Left kidney (tissue), 8 donors: ENCODE results near the gene WNK3. TPM values are rescaled to one million over a fixed set of nuclear protein-coding genes. Genes with fewer than 3 reads are reported as not detected.
"Not testable (repeated sequence)": the region's sequence is repeated elsewhere in the genome, so short reads cannot be mapped to it uniquely, and the experiment has no call there.

ENCODE experiments used
- DNase-seq: peaks from one replicate; pipeline ENCODE4 v3.0.0-alpha.2; 2013
- long read RNA-seq, 8 donors: transcript quantifications; one replicate each; lab custom pipeline, GENCODE V29; 2026
- polyA plus RNA-seq: library from polyadenylated mRNA; unstranded; fragments of 120-200 nt; gene quantifications from one replicate; pipeline ENCODE4 v1.2.1, GENCODE V29; 2013; ENCODE audit not compliant: insufficient read length

Gene WNK3
- 6.9 TPM for polyA plus RNA-seq
- long read RNA-seq, donor 1, partial matches to known transcripts: 33 of 33 reads
- long read RNA-seq, donor 1, other reads (novel, unspliced or antisense): 0 of 33 reads
- long read RNA-seq, donor 2: 0 reads
- long read RNA-seq, donor 3, partial matches to known transcripts: 15 of 15 reads
- long read RNA-seq, donor 3, other reads (novel, unspliced or antisense): 0 of 15 reads
- long read RNA-seq, donor 4: 0 reads
- long read RNA-seq, donor 5: 0 reads
- long read RNA-seq, donor 6: 0 reads
- long read RNA-seq, donor 7: 0 reads
- long read RNA-seq, donor 8: 0 reads

DNA sequence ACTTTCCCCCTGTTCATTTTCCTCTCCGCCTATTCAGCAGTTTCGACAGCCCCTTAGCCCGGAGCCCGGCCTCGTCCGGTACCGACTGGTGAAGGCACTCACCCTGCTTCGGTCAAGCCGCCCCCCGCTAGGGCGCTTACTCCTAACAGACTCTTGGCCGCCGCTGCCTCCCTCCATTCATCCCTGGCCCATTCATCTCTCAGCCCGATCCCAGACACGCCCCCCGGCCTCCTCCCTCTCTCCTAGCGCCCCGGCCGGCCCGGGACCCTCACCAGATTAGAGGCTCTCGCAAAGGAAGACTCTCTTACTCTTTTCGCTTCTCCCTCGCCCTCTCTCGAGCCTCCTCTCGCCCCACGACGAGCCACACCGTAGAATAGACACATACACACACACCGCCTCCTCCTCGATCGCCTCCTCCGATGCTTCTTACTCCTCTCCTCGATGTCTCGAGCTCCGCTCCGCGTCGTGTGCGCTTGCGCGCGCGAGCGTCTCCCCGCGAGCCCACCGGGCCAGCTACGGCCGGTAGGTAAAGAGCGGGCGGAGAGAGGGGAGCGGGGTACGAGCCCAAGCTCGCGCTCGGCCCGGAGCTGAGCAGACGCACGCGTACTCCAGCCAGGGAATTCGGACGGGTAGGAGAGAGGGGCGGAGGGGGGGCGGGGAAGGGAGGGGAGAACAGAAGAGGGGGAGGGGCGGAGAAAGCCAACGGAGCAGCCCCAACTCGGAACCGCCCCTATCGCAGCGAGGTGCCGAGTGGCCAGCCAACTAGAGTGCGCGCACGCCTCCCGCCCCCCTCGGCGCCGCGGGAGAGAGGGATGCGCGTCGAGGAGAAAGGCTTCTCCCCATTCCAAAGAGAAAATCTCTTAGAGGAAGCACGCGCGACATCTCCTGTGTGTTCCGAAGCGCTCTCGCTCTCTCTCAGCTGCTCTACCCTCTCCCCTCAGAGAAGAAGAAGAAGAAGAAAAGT is at the start of gene WNK3:
Gene WNK3 (minus strand): TSS at position 633 of the 964 bp plus-strand sequence.
- DNase-seq: peak; percentile 85

DNA sequence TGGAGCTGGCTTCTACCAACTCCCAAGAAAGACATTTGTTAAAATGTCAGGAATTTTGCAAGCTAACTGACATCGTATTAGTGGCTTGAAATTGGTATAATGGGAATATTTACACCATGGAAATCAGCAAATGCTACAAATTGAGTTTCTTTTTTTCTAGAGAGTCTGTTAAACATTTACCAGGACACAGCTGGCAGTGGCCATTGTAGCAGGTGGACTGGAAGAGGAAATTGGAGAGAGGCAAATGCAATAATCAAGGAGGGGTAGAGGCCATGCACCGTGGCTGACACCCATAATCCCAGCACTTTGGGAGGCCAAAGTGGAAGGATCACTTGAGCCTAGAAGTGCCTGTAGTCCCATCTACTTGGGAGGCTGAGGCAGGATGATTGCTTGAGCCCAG is 49.4 kb upstream of the WNK3 start:
- no peak for DNase-seq

DNA sequence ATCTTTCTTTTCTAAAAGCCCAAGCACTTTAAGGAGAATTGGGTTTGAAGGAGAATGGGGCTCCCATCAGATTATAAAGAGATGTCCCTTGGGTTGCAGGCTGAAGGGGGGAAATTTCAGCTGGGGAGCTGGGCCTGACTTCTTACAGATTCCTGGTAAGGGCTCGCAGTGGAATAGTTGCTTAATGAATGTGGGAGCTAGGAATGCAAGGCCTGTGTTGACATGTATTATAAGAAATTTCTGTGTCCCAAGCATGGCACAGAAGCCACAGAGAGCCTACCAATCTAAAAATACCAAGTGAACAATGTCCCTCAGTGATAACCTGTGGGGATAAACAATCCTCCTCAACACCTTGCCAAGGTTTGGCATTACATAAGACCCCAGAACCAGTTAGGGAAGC is 39.3 kb upstream of the WNK3 start:
- no peak for DNase-seq

DNA sequence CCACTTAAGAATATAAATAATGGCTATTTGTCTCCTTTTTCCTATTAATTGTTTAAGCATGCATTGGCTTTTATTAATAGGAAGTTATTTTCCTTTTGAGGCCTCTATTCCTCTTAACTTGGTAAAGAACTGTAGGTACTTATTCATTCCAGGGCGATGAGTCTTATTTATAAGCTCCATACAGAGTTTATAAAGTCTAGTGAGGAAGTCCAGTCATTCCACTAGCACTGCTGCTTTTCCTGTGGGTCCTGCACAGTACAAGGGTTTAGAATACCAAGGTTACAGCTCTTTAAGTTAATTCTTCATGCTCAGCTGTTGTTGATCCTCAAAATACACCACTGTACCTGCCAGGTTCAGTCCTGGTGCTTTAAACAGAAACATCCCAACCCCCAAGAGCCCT is 28.5 kb upstream of the WNK3 start:
- no peak for DNase-seq

DNA sequence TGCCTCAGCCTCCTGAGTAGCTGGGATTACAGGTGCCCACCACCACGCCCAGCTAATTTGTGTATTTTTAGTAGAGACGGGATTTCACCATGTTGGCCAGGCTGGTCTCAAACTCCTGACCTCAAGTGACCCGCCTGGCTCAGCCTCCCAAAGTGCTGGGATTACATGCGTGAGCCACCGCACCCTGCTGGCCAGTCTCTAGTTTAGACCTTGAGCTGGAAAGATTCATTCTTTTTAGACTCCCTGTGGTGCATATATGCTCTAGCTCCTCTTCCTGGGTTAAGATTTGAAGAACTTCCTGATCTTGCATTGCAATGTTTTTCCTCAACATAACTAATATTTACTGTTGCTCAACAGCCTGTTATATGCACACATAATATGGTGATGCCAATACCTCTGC is 26.8 kb upstream of the WNK3 start:
- DNase-seq: not testable (repeated sequence)

DNA sequence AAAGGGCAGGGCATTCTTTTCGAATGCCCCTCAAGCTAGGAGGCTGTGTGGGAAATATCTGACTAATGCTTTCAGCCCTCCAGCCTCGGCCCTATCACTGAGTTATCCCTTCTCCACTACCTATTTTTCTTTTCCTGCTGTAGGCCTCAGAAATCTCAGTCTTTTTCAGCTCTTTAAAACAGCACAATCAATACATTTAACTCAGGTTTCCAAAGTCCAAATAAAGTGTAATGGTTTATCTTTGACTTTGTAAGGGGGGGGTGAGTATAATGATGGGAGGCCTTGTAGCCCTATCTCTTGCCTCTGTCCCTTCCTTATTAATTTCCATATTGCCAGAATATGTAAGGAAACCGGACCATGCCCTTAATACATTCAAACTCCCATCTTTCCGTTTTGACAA is 1.6 kb upstream of the WNK3 start:
- no peak for DNase-seq

DNA sequence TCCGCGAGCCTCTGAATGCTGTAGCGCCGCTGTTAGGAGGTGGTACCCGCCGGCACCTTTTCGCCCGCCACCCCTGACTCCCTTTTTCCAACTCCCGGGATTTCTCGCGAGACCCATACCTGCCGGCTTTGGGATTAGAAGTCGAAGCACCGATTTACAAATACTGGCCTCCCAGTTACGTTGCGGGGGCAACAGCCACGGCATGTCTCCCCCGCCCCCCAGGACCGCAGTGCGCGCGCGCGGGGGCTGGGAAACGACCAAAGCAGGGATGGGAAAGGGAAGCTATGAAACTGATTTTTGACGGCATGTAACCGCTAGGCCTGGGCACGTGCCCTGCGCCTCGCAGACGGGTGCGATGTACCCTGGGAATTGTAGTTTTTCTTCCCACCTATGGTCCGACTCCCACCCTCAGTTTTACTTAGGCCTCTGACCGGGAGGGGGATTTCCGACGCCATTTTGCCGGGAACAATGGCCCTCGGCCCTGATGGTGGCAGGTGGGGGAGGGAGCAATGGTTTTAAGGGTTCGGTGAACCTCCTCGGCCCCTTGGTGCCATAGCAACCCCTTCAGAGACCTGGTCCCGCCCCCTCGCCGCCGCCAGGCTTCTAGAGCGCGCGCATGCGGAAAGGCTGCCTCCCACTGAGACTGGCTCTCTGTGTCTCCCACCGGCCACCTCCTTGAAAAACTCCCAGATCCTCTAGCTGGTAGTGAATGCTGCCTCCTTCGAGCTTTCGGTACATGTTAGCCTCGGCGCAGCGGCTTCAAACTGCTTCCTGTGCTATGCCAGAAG is 772 bp upstream of the WNK3 start:
- peak; percentile 83 for DNase-seq

DNA sequence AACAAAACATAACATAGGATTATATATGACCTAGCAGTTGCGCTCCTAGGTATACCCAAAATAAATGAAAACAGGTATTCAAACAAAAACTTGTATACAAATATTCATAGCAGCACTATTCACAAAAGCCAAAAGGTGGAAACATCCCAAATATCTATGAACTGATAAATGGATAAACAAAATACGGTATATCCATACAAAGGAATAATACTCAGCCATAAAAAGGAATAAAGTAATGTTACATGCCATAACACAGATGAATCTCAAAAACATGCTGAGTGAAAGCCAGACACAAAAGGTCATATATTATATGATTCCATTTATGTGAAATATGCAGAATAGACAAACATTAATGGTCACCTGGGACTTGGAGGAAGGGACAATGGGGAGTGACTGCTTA is 5.2 kb downstream of the WNK3 start:
- no peak for DNase-seq

DNA sequence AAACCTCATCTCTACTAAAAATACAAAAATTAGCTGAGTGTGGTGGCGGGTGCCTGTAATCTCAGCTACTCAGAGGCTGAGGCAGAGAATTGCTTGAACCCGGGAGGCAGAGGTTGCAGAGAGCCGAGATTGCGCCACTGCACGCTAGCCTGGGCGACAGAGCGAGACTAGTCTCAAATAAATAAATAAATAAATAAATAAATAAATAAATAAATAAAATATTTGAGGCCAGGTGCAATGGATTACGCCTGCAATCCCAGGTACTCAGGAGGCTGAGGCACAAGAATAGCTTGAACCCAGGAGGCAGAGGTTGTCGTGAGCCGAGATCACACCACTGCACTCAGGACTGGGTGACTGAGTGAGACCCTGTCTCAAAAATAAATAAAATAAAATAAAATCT is 20.5 kb downstream of the WNK3 start:
- DNase-seq: not testable (repeated sequence)

DNA sequence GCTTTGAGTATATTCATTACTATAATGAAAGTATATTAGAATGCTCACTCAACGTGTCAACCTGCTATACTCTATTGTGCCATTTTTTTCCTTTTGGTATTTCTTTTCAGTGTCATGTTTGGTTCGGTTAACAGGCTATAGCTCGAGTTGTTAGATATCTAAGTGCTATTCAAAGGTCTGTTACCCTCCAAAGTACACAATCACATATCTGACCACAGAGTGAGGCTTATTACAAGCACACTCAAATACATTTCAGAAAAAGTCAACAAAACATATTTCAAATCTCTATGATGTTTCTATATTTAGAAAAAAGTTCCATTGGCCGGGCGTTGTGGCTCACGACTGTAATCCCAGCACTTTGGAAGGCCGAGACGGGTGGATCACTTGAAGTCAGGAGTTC is 32.8 kb downstream of the WNK3 start:
- DNase-seq: no peak

DNA sequence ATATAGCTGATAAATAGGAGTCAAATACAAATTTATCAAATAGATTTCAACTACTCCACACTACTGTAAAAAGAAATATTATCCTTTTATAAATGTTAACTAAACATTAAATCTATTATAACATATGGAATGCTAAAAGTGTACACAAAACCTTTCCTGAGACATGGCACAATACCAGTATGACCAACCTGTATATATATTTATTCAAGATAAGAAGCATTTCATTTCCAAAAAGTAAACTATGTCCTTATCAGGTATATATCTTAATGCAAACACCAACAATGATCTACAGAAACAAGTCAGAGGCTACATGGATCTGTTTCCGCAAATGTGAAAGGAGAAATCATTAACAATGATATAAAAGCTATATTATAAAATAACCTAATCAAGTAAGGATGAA is 37.8 kb downstream of the WNK3 start:
- DNase-seq: no peak

DNA sequence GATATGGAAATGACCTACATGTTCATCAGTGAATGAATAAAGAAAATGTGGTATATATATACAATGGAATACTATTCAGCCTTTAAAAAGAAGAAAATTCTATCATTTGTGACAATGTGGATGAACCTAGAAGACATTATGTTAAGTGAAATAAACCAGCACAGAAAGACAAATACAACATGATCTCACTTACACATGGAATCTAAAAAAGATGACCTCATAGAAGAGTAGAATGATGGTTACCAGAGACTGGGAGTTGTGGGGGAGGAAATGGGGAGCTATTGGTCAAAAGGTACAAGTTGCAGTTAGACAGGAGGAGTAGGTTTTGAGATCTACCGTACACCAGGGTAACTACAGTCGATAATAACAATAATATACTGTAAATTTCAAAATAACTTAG is 51.5 kb downstream of the WNK3 start:
- no peak for DNase-seq

DNA sequence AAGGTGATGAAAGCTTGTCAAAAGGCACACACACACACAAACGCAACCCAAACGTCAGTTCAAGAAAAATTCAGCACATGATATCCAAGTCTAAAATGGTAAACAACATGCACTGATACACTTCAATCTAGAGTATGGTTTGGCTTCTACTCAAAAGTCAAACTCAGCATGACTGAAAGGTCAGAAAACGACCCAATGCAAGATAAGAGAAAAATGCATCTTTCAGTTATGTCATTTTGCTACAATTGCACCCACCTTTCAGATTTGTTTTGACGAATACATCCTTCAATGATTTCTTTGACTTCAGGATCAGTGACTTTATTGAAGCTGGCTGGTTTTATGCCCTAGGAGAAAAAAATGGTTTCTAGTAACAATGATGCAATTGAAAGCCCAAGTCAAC is 56.3 kb downstream of the WNK3 start:
- no peak for DNase-seq

DNA sequence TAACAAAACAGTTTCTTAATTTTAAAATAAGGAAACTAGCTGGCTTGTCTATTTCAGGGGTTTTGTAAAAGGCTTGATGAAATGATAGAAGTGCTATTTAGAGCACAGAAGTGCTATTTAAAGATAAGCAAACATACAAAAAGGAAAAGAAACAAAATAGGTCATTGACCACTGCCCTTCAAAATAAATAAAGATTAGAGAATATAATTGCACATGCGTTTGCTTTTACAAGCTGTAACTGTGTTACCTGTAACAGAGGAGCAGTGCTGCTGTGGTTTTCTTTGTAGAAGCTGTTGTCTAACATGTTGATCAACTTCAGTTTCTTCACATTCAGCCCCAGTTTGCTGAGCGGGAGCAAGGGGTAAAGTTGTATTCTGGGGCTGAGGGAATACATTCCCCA is 63.5 kb downstream of the WNK3 start:
- DNase-seq: no peak

DNA sequence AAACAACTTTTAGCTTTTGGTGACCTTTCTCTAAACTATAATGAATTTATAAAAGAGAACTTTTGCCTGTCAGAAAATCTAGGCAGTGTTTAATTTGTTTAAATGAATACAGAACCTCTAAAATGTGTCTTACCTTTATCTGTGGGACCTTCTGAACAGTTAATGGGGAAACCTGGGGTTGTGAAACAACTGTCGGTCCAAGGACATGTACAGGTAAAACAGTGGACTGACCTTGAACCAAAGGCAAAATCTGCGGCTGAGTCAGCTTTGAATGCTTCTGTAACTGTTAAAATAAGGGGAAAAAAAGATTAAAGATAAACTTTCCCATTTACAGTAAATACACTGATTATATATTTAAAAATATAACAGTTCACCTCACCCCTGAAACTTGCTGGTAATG is 65.1 kb downstream of the WNK3 start:
- DNase-seq: no peak

DNA sequence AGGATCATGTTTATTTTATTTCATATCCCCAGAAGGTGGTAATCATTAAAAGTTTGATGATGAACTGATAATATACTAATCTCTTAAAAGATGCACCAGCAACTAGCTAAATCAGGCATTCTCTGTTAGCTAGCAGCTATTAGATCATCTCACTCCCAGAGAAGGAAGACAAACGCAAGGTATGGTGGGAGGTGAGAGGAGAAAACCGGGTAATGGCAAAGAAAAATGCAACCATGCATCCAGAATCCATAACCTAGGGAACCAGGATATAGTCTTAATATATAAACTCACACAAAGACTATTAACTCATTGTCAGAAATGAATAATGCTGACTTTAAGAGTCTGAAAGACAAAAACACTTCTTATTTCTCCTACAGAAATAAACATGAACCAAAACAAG is 66.1 kb downstream of the WNK3 start:
- DNase-seq: no peak

DNA sequence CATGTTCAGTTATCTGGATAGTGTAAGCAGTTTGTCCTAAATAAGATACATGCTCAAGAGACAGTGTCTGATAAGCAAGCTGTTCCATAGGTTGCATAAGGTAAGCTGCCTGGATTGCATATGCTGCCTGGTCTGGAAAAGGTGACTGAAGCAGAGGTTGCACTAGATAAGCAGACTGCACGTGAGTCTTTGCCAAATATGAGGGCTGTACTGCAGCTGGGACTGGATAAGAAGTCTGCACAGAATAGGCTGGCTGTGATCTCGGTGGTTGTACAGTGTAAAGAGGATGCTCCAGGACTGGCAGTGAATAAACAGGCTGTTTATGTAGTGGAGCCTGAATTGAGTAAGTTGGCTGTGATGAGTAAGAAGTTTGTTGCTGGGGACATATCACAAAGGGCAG is 68.9 kb downstream of the WNK3 start:
- no peak for DNase-seq

DNA sequence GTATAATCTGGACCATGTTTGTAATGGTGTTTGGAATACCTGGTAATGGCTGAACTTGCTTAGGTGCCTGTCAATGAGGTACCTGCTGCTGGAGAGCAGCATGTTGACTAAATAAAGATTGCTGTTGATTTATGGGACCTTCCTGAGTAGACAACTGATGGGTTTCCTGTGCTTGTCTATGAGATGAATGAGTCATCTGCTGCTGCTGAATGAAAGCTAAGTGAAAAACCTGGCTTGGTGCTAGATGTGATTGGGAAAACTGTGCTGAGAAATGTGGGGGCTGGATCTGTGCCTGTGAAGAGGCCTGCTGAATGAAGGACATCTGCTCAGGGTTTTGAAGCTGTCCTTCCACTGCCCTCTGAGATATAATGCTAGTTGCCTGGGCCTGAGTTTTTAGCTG is 69.6 kb downstream of the WNK3 start:
- DNase-seq: no peak

DNA sequence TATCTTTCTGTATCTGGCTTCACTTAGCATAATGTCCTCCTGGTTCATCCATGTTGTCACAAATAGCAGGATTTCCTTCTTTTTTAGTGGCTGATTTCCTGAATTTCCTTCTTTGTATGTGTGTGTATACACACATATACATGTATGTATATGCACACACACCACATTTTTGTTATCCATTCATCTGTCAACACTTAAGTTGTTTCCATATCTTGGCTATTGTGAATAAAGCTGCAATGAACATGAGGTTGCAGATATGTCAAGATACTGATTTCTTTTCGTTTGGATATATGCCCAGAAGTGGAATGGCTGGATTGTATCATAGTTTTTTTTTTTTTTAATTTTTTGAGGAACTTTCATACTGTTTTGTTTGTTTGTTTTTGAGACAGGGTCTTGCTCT is 76.2 kb downstream of the WNK3 start:
- DNase-seq: no peak

DNA sequence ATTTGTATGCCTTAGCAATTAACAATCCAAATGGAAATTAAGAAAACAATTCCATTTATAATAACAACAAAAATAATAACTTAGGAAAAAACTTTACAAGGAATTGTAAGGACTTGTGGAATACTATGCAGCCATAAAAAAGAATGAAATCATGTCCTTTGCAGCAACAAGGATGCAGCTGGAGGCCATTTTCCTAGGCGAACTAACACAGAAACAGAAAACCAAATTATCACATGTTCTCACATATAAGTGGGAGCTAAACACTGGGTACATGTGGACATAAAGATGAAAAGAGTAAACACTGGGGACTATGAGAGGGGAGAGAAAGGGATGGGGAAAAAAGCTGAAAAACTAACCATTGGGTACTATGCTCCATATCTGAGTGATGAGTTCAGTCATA is 77.4 kb downstream of the WNK3 start:
- no peak for DNase-seq

DNA sequence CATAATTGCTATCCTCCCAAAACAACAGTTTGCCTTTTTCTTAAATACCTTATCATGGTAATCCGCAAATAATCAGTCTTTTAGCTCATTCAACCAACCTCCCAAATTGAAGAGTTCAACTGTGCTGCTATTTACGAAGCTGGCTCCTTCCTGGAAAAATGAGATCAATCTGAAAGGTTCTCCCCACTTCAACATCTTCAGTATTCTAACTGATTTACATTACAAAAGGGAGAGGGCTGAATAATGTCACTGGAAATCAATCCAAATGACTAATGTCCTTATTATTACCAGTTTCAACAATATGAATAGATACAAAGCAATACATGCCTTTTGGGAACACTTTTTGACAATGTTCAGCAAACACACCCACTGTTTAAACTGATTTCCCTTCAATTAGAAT is 86.2 kb downstream of the WNK3 start:
- no peak for DNase-seq

DNA sequence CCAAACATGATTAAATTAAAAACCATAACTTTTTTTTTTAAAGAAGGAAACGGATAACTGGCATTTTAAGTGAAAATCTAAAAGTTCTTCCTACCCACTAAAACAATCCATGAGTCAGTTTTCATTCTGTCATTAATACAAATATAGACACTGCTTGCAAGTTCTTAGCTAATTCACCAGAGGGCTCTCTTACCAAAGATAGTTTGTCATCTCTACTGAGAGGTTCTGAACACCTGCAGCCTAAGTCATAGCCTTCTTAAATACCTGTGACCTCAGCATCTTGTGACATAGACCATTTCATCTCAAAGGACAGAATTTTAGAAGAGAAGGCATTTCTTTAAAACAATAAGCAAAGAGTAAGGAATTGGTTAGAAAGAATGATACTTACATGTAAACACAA is 109.5 kb downstream of the WNK3 start:
- DNase-seq: no peak

DNA sequence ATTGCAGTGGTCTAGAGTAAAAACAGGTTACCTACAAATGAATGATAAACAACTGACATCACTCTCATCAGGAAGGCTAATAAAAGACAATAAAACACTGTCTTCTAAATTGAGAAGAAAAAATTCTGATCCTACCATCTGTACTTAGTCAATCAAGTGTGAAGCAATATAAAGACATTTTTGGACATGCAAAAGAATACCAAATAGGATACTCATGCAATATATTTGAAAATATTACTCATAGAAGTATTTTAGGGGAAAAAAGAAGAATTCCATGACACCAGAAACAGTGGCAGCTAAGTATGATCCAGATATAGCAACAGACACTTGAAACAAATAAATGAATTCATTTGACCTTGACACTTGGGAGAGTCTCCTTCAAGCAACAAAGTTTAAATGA is 111.0 kb downstream of the WNK3 start:
- no peak for DNase-seq
